GM19397 (cell line): ENCODE data around the gene APPL2.

Experiments
- ATAC-seq: cut with Tn5 transposase; IDR thresholded peaks from one replicate; pipeline ENCODE4 v1.9.1; 2021; ENCODE audit warnings: mild to moderate bottlenecking, moderate library complexity; ENCODE audit not compliant: unreplicated experiment

APPL2 gene, protein sequence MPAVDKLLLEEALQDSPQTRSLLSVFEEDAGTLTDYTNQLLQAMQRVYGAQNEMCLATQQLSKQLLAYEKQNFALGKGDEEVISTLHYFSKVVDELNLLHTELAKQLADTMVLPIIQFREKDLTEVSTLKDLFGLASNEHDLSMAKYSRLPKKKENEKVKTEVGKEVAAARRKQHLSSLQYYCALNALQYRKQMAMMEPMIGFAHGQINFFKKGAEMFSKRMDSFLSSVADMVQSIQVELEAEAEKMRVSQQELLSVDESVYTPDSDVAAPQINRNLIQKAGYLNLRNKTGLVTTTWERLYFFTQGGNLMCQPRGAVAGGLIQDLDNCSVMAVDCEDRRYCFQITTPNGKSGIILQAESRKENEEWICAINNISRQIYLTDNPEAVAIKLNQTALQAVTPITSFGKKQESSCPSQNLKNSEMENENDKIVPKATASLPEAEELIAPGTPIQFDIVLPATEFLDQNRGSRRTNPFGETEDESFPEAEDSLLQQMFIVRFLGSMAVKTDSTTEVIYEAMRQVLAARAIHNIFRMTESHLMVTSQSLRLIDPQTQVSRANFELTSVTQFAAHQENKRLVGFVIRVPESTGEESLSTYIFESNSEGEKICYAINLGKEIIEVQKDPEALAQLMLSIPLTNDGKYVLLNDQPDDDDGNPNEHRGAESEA

DNA sequence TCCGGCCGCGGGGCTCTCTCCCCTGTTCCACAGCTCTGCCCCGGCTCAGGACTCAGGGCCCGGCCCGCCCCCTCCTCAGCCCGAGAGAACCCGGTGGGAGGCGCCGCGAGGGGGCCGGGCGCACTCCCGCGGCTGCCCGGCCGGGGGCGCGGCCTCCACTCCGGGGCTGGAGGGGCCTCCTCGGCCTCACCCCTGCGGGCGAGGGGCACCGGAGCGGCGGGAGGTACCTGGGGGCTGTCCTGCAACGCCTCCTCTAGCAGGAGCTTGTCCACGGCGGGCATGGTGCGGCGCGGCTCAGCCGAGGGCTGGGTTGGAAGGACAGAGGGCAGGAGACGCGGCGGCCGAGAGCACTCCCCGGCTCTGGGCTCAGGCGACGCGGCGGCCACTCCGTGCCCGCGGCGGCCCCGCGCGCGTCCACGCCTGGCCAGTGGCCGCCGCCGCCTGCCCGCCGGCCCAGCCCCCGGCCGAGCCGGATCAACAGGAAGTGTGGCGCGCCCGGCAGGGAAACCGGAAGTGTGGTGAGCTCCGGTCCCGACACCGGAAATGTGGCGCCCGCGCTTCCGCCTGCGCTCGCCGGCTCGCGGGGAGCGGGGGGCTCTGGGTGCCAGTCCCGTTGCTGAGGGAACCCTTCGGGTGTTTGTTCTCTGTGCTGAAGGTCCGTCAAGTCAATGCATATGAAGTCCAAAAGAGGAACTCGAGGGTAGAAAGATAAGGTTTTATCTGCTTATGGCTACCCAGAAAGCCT is at the start of gene APPL2:
TSS of gene APPL2 (minus strand) at position 443 of the 745 bp plus-strand sequence. CDS start at position 281, 162 bp downstream.
- peak; percentile 91 for ATAC-seq

DNA sequence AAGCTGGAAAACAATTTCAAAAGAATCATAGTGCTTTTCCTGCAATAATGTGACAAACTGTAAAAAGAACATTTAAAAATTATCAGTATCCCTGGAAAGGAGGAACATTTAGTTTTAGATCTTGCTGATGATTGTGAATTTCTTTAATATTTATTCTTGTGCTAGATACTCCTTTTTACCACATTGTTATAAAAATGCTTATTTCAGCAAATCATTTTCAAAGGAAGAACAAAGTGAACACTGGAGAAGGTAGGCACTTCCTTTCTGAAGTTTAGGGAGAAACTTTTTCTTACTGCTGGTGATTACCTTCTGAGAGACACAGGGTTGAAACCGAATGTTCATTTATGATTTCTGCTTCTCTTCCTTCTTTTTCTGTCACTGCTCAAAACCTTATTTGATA is 49.4 kb upstream of the APPL2 start:
- no peak for ATAC-seq

DNA sequence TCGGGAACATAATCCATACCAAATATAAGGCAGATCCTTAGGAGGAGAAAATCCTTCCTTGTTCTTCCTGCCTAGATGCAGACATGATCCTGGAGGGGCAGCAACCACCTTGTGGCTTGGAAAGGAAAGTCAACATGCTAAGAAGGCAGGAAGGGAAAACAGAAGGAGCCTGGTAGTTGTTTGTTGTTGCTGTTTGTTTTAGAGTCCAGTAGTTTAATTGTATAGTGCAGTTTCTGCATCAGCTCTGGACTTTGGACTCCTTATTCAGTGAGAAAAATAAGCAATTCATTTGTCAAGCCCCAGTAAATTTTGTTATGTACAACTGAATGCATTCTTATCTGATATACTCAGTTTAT is 45.7 kb upstream of the APPL2 start:
- no peak for ATAC-seq

DNA sequence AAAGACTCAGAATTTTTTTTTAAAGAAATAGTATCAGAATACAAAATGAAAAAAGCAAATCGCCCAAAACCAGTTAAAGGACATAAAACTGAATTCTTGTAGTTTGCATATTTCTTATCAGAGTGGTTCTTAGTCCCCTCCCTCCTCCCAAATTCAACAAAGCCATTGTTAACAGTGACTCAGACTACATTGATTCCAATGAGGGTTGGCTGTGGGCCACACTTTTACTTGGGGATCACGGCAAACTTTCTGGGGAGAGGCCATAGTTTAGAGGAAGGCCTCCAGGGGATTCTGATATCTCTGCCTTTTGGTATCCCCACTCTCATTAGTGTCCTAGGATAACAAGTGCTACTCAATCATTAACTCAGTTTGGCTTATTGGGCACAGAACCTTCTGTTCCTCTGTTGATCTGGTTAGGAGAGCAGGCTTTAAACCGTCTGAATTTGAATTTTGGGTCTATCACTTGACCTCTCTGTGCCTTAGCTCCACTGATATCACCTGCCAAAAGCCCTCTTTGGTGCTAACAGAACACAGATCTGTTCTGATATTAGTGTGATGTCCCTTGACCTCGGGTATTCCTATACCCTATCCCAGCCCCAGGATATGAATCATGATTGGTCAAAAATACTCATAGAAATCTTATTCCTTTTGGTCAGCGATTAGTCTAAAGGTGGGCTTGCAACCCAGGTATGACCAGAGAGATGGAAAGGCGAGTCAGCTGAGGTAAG is 45.2 kb upstream of the APPL2 start:
- ATAC-seq: no peak

DNA sequence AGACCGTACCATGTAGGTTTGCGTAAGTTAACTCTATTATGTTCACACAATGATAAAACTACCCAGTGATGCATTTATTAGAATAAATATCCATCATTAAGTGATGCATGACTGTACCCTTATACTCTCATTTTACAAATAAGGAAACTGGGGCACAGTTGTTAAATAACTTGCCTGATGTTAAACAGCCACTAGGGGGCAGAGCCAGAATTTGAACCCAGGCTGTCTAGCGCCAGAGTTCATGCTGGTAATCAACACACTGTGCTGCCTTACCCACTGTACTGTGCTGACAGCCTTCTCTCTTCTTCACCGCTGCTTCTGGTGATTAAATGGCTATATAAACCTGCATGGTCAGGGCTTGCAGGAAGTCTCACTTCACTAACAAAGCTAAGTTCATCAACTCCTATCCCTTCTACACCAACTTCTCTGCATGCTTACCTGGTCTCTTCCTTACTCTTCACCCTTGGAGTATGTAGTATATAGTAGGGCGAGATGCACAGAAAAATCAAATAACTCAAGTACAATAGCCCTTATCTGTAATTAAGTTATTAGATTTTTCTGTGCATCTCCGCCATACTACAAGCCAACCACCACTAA is 43.6 kb upstream of the APPL2 start:
- ATAC-seq: no peak

DNA sequence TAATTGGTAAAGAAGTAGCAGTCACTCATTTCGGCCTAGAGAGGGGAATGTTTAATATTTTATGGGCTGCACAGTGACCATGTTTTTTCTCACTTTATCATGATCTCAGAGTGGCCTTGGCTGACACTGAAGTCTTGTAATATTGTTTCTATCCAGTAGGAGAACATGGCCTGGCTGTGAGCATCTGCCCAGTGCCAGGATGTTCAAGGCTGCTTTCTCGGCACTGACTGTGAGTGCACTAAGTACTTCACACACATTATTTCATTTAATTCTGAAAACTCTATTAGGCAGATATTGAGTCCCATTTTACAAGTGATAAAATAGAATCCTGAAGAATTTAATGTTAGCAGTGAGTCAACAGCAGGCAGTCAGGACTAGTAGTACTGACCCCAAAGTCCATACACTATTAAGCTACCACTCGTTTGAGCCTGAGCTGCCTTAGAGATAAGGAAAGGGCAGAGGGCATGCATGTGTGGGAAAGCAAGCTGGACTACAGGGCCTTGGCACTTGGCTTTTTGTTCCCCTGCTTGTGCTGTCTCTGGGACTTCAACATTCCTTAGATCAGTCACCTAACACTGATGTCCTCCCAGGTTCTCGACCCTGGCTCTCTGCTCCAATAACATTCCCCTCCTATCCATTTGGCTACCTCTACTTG is 42.2 kb upstream of the APPL2 start:
- no peak for ATAC-seq

DNA sequence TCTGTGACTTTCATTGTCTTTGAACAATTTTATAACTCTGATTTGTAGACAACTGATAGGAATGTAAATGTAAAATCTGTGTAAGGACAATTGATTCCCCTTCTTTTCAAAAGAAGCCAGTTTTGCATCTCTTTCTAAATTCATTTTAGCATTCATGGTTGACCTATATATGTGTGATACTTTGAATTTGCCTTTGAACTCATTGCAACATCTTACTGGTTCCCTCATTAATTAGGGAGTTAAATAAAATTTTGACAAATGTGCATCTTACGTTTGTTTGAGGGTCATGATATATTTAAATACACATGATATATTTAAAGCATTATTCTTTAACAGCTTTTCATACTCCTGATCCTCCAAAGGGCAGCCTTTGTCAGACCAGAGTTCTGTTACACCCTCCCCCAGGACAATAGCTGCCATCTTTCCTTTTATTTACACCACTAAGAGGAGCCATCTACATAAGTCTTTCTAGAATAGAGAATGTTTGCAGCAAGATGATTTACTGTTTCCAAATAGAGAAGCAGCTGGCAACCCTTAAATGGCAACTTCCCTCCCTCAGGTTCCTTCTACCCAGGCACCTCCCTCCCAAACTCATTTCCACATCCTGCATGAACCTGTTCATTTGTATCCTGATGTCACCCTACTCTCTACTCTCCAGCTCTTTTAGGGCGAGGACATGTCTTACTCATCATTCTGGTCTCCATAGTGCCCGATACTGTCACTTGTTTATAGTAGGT is 40.2 kb upstream of the APPL2 start:
- no peak for ATAC-seq

DNA sequence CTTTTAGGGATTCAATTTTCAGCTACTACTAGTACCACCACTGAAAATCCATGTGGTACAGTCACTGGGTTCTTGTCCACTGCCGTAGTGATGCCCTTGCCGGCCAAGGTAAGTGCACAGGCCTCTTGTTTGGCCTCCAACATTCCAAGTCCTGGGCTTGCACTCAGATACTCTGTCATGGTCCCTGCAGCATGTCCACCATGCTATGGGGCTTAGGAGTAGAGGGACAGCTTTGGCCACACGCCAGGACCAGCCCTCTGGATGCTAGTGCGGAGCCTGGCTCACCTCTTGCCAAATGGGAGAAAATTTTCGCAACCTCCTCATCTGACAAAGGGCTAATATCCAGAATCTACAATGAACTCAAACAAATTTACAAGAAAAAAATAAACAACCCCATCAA is 38.6 kb upstream of the APPL2 start:
- ATAC-seq: no peak

DNA sequence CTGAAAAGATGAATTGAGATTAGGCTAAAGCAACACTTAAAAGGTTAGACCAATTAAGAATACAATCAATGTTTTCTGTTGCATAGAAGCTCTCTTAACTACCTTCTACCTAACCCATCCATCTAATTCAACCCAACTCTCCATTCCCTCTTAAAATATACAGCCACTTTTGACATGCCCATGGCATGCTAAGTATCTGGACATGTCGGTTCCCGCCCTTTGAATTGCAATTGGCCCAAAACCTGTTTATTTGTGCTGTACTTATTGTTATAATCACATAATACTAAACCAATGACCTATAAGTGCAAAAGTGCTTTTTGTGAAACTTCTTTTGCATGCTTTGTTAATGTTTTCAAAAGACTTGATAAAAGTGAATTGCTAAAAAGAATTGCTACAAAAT is 37.6 kb upstream of the APPL2 start:
- no peak for ATAC-seq

DNA sequence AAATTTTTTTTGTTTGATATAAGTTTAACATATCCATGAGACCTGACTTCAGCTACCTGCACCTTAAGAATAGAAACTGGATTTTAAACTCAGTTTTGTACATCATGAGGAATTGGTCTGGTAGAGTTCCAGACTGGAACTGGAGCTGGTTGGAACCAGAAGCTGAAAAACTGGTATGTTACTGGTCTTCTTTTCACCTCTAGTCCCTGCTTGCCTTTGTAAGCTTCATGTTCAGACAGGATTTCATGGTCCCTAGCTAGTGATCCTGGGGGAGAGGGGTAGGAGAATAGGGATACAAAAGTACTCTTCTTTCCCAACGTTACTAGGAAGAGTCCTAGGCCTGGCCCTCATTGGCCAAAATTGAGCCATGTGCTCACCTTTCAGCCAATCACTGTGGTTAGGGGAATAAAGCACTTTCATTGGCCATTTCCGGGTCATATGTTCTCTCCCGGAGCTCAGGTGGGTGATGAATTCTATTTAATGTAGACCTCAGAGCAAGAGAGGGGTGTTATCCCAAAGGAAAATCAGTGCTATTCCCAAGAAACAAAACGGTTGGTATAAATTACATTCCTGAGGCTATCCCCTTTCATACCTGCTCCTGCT is 36.9 kb upstream of the APPL2 start:
- ATAC-seq: no peak

DNA sequence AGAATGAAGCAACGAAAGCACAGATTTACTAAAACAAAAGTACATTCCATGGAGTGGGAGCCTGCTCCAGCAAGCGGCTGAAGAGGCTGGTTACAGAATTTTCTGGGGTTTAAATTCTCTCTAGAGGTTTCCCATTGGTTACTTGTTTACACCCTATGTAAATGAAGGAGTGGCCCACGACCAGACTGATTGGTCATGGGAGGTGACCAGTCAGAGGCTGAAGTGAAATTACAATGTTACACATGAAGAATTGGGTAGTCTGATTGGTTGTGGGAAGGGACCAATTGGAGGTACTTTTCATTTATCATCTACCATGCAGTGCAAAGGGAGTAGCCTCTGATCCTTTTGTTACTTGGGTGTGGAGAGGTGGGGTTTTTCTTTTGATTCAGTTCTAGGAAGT is 36.2 kb upstream of the APPL2 start:
- ATAC-seq: no peak

DNA sequence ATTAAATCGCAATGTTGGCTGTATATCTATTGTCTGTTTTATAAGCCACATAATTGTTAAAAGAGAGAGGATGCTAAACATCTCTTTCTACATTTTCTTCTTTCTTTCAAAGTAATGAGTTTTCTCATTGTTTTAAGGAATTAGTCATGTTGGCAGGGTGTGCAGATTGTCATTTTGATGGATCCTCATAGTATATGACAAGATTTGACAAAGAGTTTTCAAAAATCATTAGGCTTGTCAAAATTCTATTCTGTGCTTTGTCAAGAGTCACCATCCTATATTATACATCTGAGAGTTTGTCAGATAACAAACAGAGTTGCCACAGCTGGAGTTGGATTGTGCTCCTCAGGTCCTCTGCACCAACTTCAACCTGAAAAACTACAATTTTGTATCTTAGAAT is 35.4 kb upstream of the APPL2 start:
- ATAC-seq: no peak

DNA sequence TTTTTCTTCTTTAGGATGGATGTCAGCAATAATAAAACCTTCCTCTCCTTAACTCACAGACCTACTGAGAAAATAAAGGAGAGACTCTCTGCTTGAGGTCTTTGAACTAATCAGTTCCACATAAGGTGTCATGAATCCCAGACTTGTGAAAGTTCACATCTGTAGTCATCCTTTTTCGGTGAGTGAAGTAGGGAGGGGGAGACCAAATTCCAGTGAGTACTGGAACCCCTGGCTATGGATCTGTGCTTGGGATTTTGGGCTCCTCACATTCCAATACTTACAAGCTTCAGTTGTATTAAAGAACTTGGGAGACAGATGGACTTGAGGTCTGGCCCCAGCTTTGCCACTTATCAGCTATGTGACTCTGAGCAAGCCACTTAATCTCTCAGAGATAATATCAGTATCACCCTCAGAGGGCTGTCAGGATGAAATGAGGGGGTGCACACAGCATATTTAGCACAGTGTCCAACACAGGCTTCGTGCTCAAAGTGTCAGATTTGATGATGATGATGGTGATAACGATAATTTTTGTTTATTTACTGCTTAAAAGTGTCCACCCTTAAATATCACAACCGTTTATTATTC is 34.8 kb upstream of the APPL2 start:
- ATAC-seq: no peak

DNA sequence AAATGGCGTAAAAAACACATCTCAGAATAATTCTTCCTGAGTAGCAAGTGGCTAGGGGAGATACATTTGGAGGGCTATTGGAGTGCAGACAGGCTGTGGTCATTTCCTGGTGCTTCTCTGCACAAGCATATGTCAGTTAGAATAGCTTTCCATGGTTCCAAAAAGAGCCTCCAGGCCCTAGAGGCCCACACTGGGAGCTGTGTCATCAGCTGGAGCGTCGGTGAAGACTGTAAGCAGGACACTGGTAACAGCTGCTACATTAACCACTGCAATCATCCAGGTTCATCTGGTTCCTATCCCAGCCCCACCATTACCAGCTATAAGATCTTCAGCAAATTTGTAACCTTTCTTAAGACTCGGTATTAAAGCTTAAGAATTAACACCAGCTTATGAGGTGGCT is 31.7 kb upstream of the APPL2 start:
- ATAC-seq: no peak

DNA sequence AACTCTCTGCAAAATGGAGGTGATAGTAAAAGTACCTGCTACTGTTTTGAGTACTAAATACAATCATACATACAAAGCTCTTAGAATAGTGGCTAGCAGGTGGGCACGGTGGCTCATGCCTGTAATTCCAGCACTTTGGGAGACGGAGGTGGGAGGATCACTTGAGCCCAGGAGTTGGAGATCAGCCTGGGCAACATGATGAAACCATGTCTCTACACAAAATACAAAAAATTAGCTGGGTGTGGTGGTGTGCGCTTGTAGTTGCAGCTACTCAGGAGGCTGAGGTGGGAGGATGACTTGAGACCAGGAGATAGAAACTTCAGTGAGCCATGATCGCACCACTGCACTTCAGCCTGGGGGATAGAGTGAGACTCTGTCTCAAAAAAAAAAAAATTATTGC is 28.8 kb upstream of the APPL2 start:
- ATAC-seq: no peak

DNA sequence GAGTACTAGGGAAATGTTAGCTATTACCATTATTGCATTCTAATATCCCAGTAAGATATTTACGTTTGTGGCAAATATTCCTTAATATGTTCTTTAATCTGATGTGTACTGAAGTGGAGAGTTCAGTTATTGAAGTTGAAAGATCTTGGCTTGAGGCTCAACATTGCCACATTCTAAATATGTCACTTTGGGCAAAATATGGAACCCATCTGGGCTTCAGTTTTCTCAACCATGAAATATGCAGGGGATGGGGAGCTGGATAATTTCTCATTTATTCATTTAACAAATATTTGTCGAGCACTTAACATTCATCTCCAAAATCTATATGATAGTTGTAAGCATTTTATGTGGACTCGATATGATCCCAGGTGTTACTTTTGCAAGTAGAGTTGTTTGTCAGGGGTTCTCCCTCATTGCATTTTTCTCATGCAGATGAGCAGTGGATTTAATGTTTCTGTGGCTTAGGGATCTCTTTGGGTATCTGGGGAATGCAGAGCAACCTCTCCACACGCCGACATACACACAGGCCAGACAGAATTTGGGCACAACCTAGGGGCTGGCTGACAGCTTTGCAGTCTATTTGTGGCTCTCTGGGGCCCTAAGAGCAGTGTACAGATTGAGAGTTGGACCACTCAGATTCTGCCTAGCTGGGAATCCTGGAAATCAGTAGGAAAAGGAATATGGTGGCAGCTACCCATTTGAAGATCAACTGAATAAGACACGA is 26.6 kb upstream of the APPL2 start:
- no peak for ATAC-seq

DNA sequence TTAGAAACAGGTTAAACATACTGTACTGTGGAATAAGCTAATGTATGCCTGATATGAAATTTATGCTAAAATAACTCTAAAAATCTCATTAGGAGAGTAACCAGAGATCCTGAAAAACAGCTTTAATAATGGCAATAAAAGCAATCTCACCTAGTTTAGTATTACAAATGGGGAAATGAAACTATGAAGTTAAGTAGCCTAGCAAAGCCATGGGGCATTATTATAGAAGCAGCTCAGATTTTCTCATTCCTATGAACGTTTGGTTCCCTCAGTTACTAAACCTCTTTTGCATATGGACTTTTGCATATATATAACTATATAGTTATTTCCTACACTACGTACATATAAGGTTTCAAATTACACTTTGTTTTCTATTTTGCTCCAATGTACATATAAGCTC is 25.0 kb upstream of the APPL2 start:
- ATAC-seq: no peak

DNA sequence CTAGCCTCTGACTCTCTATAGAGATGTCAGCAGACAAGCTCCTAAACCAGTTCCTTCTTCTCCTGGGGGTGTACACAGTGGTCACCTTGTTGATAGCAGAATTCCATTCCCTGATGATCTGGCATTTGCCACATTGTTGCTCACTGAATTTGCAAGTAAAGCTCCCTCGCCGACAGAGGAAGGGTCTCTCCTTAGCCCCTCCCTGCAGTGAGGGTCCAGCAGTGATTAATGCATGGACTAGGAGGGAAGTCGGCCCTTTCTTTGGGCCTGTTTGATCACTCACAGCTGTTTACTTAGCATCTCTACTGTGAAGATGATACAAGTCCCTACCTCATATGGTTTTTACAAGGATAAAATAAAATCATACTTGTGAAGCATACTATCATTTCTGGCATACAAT is 23.3 kb upstream of the APPL2 start:
- ATAC-seq: no peak
